Measurements from ENCODE around the gene ZNF771.

DNA sequence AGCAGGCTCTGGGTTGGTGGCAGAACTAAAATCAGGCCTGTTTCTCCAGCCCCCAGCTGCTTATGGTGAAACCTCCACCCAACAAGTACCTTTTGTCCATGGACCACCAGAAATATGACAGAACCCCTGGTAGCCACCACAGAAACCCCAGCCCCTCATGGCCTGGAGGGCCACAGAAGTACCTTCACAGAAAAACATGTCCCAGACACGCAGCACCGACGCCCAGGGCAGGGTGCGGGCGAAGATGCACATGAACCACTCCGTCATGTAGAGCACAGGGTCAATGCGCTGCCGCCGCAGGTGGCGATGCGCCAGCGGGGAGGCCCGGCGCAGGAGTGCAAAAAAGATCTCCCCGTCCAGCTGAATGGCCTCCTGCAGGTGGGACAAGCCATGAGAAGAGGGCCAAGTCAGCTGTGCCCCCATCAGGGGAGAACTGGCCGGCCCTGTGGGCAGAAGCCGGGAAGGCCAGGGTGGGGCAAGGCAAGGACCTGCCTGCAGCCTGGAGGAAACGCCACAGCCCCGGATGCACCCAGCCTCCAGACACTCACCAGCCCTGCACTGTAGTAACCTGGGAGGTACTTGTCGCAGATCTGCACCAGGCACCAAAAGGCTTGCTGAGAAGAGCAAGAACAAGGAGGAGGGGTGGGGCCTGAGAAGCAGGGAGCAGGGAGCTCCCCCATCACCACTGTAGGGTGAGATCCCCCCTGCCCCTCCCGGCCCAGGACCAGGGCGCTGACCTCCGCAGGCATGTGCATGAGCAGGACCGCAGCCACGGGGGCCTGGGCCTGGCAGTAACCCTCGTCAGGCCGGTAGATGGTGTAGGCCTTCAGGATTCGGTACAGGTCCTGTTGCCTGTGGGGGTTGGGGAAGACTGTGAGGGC is 48.2 kb upstream of the ZNF771 start:
- TF ChIP-seq POLR2A (IDR thresholded peaks at IDR 0.05) = no peak
- no peak for TF ChIP-seq CTCF (IDR thresholded peaks at IDR 0.05)
